Tibial nerve (tissue), 4 donors: ENCODE measurements around the gene PAPPA2.

Experiments
- EP300 ChIP-seq, 2 donors: sonication (generic); formaldehyde crosslinking; IDR thresholded peaks; one replicate each; pipeline ENCODE4 v1.6.1; 2017; ENCODE audit warnings: antibody characterized with exemption in 2 of 2, mild to moderate bottlenecking in 1 of 2
- TF ChIP-seq, protein P1 (sequence below), 5 experiments: fragments of 200-600 bp in 3 of 5; fragments of 450-650 bp in 2 of 5; sonication (generic) in 3 of 5; IDR thresholded peaks; one replicate each; pipeline ENCODE4 v1.5.1; 2016 to 2019; ENCODE audit warnings: antibody characterized with exemption in 5 of 5, mild to moderate bottlenecking in 3 of 5, moderate library complexity in 2 of 5

DNA sequence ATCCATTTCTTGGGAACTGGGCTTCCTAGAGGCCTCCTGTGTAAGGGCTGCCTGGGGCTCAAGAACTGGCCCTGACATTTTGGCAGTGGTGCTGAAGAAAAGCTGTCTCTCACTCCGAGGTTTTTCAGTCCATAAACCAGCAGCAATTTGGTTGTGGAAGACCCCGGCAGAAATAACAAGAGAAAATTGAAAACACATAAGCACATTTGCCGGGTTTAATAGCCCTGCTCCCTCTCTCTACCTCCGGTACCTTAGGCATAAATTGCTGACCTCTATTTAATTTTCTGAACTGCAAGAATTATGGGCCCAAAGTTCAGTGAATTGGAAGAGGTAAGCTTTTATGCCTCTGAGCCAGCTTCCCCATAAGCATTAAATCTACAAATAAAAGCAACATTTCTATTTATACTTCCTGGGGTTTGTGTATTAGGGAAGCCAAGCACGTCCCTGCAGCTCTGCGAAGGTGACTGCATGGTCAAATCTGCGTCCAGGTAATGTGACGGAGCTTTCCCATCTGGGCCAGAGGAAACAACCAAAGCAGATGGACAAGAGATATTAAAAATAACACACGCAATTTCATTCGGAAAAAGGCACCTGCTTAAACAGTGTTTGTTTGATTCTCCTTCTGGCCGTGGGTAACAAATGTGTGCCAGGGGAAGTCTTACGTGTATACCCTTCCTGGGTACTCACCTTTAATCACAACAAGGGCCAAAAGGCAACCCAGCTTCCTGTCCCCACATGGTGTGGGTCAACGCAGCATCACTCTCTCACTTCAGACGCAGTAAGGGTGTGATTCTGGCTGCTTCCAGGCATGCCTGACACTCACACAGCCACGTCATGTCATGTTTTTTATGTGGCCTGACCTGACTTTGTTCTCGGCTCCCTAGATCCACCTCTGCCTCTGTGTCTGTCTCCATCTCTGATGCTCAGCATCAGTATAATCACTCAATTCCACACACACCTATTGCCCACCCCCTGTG is 69.2 kb downstream of the PAPPA2 start:
- TF ChIP-seq, protein P1, sequence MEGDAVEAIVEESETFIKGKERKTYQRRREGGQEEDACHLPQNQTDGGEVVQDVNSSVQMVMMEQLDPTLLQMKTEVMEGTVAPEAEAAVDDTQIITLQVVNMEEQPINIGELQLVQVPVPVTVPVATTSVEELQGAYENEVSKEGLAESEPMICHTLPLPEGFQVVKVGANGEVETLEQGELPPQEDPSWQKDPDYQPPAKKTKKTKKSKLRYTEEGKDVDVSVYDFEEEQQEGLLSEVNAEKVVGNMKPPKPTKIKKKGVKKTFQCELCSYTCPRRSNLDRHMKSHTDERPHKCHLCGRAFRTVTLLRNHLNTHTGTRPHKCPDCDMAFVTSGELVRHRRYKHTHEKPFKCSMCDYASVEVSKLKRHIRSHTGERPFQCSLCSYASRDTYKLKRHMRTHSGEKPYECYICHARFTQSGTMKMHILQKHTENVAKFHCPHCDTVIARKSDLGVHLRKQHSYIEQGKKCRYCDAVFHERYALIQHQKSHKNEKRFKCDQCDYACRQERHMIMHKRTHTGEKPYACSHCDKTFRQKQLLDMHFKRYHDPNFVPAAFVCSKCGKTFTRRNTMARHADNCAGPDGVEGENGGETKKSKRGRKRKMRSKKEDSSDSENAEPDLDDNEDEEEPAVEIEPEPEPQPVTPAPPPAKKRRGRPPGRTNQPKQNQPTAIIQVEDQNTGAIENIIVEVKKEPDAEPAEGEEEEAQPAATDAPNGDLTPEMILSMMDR (IDR thresholded peaks at IDR 0.05), result no peak
- no peak for TF ChIP-seq EP300 (IDR thresholded peaks at IDR 0.05)
